ENCODE measurements around the gene GRID1. TPM values are rescaled to one million over a fixed set of nuclear protein-coding genes. Genes with fewer than 3 reads are reported as not detected.

GRID1 gene
- total RNA-seq, 1 donor from 2014 or later, result 7.1 TPM

DNA sequence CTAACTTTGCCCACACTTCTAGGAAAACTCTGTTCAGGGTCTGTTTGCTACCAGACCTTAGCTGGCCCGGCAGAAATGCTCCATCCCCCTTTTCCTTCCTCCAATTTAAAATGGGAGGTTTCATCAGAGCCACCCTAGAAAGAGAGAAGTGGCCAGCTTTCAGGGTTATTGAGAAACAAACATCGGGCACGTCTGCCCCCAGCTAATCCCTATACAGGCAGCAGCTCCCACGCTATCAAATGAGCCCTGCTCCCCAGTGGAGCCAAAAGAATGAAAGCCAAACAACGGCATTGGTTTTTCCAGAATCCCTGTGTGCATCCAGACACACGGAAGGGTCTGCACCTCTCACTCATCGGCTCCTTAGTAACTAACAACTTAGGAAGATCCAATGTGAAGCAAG is 132.5 kb downstream of the GRID1 start:
- intact Hi-C loops (cut with DNase I), result no loop called here
- Histone ChIP-seq H3K27me3 (no peaks in the 10 kb centered on the region), H3K4me1 (no peaks in the 10 kb centered on the region), H3K27ac (no peak overlapping the region), H3K36me3 (no peaks in the 10 kb centered on the region), H3K9me3 (no peaks in the 10 kb centered on the region), H3K4me3 (no peak overlapping the region)
- DNase-seq (ENCODE audit: extremely low spot score in 2 of 2), result no peak
- TF ChIP-seq, protein P1, sequence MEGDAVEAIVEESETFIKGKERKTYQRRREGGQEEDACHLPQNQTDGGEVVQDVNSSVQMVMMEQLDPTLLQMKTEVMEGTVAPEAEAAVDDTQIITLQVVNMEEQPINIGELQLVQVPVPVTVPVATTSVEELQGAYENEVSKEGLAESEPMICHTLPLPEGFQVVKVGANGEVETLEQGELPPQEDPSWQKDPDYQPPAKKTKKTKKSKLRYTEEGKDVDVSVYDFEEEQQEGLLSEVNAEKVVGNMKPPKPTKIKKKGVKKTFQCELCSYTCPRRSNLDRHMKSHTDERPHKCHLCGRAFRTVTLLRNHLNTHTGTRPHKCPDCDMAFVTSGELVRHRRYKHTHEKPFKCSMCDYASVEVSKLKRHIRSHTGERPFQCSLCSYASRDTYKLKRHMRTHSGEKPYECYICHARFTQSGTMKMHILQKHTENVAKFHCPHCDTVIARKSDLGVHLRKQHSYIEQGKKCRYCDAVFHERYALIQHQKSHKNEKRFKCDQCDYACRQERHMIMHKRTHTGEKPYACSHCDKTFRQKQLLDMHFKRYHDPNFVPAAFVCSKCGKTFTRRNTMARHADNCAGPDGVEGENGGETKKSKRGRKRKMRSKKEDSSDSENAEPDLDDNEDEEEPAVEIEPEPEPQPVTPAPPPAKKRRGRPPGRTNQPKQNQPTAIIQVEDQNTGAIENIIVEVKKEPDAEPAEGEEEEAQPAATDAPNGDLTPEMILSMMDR (IDR thresholded peaks at IDR 0.05), result no peak
- TF ChIP-seq POLR2AphosphoS5 (IDR thresholded peaks at IDR 0.05; ENCODE audit: insufficient read depth in 1 of 2, low read depth in 1 of 2) (no peak), POLR2A (IDR thresholded peaks at IDR 0.05) (no peak)

DNA sequence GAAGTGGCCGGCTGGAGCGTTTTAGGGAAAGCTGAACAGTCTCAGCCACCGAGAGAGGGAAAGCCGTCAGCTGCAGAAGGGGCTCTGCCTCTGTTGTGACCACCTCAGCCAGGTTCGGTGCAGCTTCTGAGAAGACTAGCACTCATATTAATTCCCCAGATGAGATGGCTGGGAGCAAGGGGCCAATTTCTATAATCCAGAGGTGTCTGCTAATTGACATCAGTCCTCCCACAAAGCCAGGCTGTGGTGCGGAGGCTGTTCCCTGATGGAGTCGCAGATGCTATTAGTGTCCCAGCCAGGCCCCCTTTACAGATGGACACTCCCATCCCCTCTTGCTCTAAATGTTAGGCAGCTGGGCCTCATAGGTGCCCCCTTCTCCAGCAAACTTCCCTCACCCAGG is 133.5 kb downstream of the GRID1 start:
- TF ChIP-seq POLR2AphosphoS5 (IDR thresholded peaks at IDR 0.05; ENCODE audit: insufficient read depth in 1 of 2, low read depth in 1 of 2), result no peak
- no peak for TF ChIP-seq POLR2A (IDR thresholded peaks at IDR 0.05)
- DNase-seq (ENCODE audit: extremely low spot score in 2 of 2), result no peak
- H3K4me3 ChIP-seq, result no peak overlapping the region
- intact Hi-C loops (cut with DNase I), result no loop called here
- no peaks in the 10 kb centered on the region for H3K4me1 ChIP-seq
- no peaks in the 10 kb centered on the region for H3K36me3 ChIP-seq
- H3K9me3 ChIP-seq, result no peaks in the 10 kb centered on the region
- H3K27ac ChIP-seq, result no peak overlapping the region
- H3K27me3 ChIP-seq, result no peaks in the 10 kb centered on the region

GRCh38 chr10:86232644-86233043 is 134.0 kb downstream of the GRID1 start:
- intact Hi-C loops (cut with DNase I), result no loop called here
- DNase-seq (ENCODE audit: extremely low spot score in 2 of 2), result no peak
- no peak overlapping the region for H3K4me3 ChIP-seq
- H3K27me3 ChIP-seq, result no peaks in the 10 kb centered on the region
- H3K4me1 ChIP-seq, result no peaks in the 10 kb centered on the region
- TF ChIP-seq POLR2AphosphoS5 (IDR thresholded peaks at IDR 0.05; ENCODE audit: insufficient read depth in 1 of 2, low read depth in 1 of 2), result no peak
- TF ChIP-seq, protein P1 (IDR thresholded peaks at IDR 0.05), result no peak
- no peak for TF ChIP-seq POLR2A (IDR thresholded peaks at IDR 0.05)
- no peaks in the 10 kb centered on the region for H3K36me3 ChIP-seq
- H3K27ac ChIP-seq, result no peak overlapping the region
- H3K9me3 ChIP-seq, result no peaks in the 10 kb centered on the region

- no peak for DNase-seq (ENCODE audit: extremely low spot score in 2 of 2)
- H3K9me3 ChIP-seq, result no peaks in the 10 kb centered on the region
- no peaks in the 10 kb centered on the region for H3K36me3 ChIP-seq
- H3K27me3 ChIP-seq, result no peaks in the 10 kb centered on the region
- no peak overlapping the region for H3K27ac ChIP-seq
- no peak overlapping the region for H3K4me3 ChIP-seq
- H3K4me1 ChIP-seq, result no peaks in the 10 kb centered on the region
- no peak for TF ChIP-seq POLR2A (IDR thresholded peaks at IDR 0.05)
- no peak for TF ChIP-seq POLR2AphosphoS5 (IDR thresholded peaks at IDR 0.05; ENCODE audit: insufficient read depth in 1 of 2, low read depth in 1 of 2)
- TF ChIP-seq, protein P1 (IDR thresholded peaks at IDR 0.05), result no peak
- intact Hi-C loops (cut with DNase I), result no loop called here
Observed at GRCh38 chr10:86231796-86232560, 134.6 kb downstream of the GRID1 start.

GRCh38 chr10:86230557-86231180 is 135.9 kb downstream of the GRID1 start:
- no peak for DNase-seq (ENCODE audit: extremely low spot score in 2 of 2)
- Histone ChIP-seq H3K27me3 (no peaks in the 10 kb centered on the region), H3K36me3 (no peaks in the 10 kb centered on the region), H3K4me1 (no peaks in the 10 kb centered on the region), H3K27ac (no peak overlapping the region), H3K9me3 (no peaks in the 10 kb centered on the region), H3K4me3 (no peak overlapping the region)
- intact Hi-C loops (cut with DNase I), result no loop called here
- TF ChIP-seq, protein P1 (IDR thresholded peaks at IDR 0.05), result no peak
- TF ChIP-seq POLR2A (IDR thresholded peaks at IDR 0.05), result no peak
- TF ChIP-seq POLR2AphosphoS5 (IDR thresholded peaks at IDR 0.05; ENCODE audit: insufficient read depth in 1 of 2, low read depth in 1 of 2), result no peak
